Endothelial cell of umbilical vein (primary cell): Measurements from ENCODE around the gene ENO2. TPM values are rescaled to one million over a fixed set of nuclear protein-coding genes. Genes with fewer than 3 reads are reported as not detected.

Source experiments
- BruUV-seq: library from RNA; stranded (reverse); fragments of 400-500 nt; replicated peaks from 2 replicates; lab custom pipeline; 2021; lab: Mats Ljungman, UMichigan
- CTCF ChIA-PET: fragments of 300-600, 350-600 bp; sonication (Branson Sonifier 250); formaldehyde crosslinking; loops from one replicate; lab custom pipeline; 2021; ENCODE audit warnings: antibody characterized with exemption, inconsistent platforms; lab: Charles Lee
- POLR2A ChIA-PET: fragments of 300-600, 350-600 bp; sonication (Branson Sonifier 250); formaldehyde crosslinking; loops from one replicate; lab custom pipeline; 2021; ENCODE audit warnings: antibody characterized with exemption, inconsistent platforms; lab: Charles Lee
- DNase-seq: peaks from one replicate; pipeline ENCODE4 v3.0.0-alpha.2; 2011; ENCODE audit warnings: low read depth, low spot score
- FAIRE-seq: peaks from 2 replicates; lab custom pipeline; 2011; peaks lifted over from hg19 to GRCh38; lab: Jason Lieb, UNC
- H2AFZ ChIP-seq: 2 replicates; pipeline ENCODE4 v1.6.0; 2012; ENCODE audit warnings: low read depth, low read length, control low read depth, inconsistent platforms
- H3K27ac ChIP-seq: 2 replicates; pipeline ENCODE4 v1.5.1; 2011; ENCODE audit warnings: low read depth, mild to moderate bottlenecking, control low read depth, low read length, moderate library complexity; ENCODE audit not compliant: insufficient read depth
- H3K27me3 ChIP-seq, 2 experiments: 2 replicates each; pipeline versions ENCODE4 v1.6.0 to v1.6.1; 2011; ENCODE audit warnings: low read length in 2 of 2, mixed read lengths in 1 of 2; ENCODE audit not compliant: control insufficient read depth in 2 of 2, insufficient read depth in 2 of 2
- H3K36me3 ChIP-seq, 2 experiments: 2 replicates in 1 of 2; 3 replicates in 1 of 2; pipeline ENCODE4 v1.5.1; 2011; ENCODE audit warnings: low read length in 2 of 2, mild to moderate bottlenecking in 1 of 2, moderate library complexity in 1 of 2; ENCODE audit not compliant: control insufficient read depth in 2 of 2, insufficient read depth in 2 of 2; ENCODE audit errors: extremely low read depth in 1 of 2
- H3K4me1 ChIP-seq: 3 replicates; pipeline ENCODE4 v1.5.1; 2011; ENCODE audit warnings: mild to moderate bottlenecking, low read length; ENCODE audit not compliant: control insufficient read depth, insufficient read depth; ENCODE audit errors: extremely low read depth
- H3K4me2 ChIP-seq: 2 replicates; pipeline ENCODE4 v1.6.1; 2011; ENCODE audit warnings: low read length, control low read depth, mixed read lengths; ENCODE audit not compliant: insufficient read depth
- H3K4me3 ChIP-seq, 3 experiments: fragments of 200-600 bp in 1 of 3; sonication (generic), shearing (Covaris generic) in 1 of 3; replicated peaks in 1 of 3; 2 replicates each; pipeline ENCODE4 v1.5.1; 2011 to 2016; ENCODE audit warnings: control low read depth in 3 of 3, low read length in 3 of 3, mild to moderate bottlenecking in 2 of 3, inconsistent platforms in 1 of 3, low read depth in 1 of 3, moderate library complexity in 1 of 3; ENCODE audit not compliant: insufficient read depth in 1 of 3
- H3K79me2 ChIP-seq: 2 replicates; pipeline ENCODE4 v1.6.0; 2012; ENCODE audit warnings: low read length, inconsistent platforms; ENCODE audit not compliant: control insufficient read depth, insufficient read depth
- H3K9ac ChIP-seq: replicated peaks from 2 replicates; pipeline ENCODE3; 2011; ENCODE audit warnings: low read length, control low read depth; ENCODE audit not compliant: insufficient read depth; ENCODE audit errors: extremely low read depth
- H3K9me1 ChIP-seq: replicated peaks from 3 replicates; pipeline ENCODE4 v1.6.0; 2011; ENCODE audit warnings: mild to moderate bottlenecking, low read length; ENCODE audit not compliant: control insufficient read depth, insufficient read depth; ENCODE audit errors: extremely low read depth
- H3K9me3 ChIP-seq: replicated peaks from 2 replicates; pipeline ENCODE4 v1.5.1; 2012; ENCODE audit warnings: low read length, inconsistent platforms; ENCODE audit not compliant: control insufficient read depth, insufficient read depth
- H4K20me1 ChIP-seq: replicated peaks from 2 replicates; pipeline ENCODE3; 2011; ENCODE audit warnings: mild to moderate bottlenecking, low read length; ENCODE audit not compliant: control insufficient read depth, insufficient read depth; ENCODE audit errors: extremely low read depth
- FOS ChIP-seq: IDR thresholded peaks from 2 replicates; pipeline ENCODE4 v1.6.1; 2011; ENCODE audit warnings: mild to moderate bottlenecking, low read length, moderate library complexity, borderline replicate concordance; ENCODE audit not compliant: insufficient read depth
- POLR2A ChIP-seq: IDR thresholded peaks from 2 replicates; pipeline ENCODE4 v1.6.1; 2012; ENCODE audit warnings: low read depth, mild to moderate bottlenecking, control low read depth, low read length
- POLR2AphosphoS5 ChIP-seq: IDR thresholded peaks from 2 replicates; pipeline ENCODE4 v1.6.1; 2012; ENCODE audit warnings: low read depth, mild to moderate bottlenecking, control low read depth, low read length, moderate library complexity; ENCODE audit not compliant: insufficient read depth
- dilution Hi-C: fragments of 300-500 bp; cut with MboI; formaldehyde crosslinking; loops from one replicate; pipeline ENCODE4 v1.15.0; 2019; ENCODE audit warnings: low sequenced_read_pairs; ENCODE audit not compliant: extremely low pct_ligation_motif_present
- intact Hi-C: fragments of 100-400 bp; cut with micrococcal nuclease; formaldehyde crosslinking; loops from one replicate; pipeline ENCODE4 v1.10.0; 2022
- polyA plus RNA-seq, 4 experiments: library from polyadenylated mRNA; depleted of rRNA in 3 of 4; stranded (reverse) in 3 of 4; unstranded in 1 of 4; fragments of >200 nt; gene quantifications; 2 replicates each; pipeline versions ENCODE4 v1.2.1 to v1.2.3, GENCODE V29; 2011 to 2012; ENCODE audit warnings: missing spikeins in 1 of 4
- total RNA-seq: library from RNA; stranded (reverse); gene quantifications from 2 replicates; pipeline ENCODE4 v1.2.3, GENCODE V29; 2021
- TF ChIP-seq, protein P1 (sequence below): IDR thresholded peaks from 2 replicates; pipeline ENCODE4 v1.6.1; 2011; ENCODE audit not compliant: insufficient read depth, insufficient read length
- TF ChIP-seq, protein P2 (sequence below), 2 donors: IDR thresholded peaks; 1 replicate in 1 of 2; 2 replicates in 1 of 2; pipeline ENCODE4 v1.5.1; 2011; ENCODE audit warnings: low read length in 2 of 2, mild to moderate bottlenecking in 2 of 2, moderate library complexity in 2 of 2, control low read depth in 1 of 2, inconsistent platforms in 1 of 2, low read depth in 1 of 2; ENCODE audit not compliant: insufficient read depth in 1 of 2; ENCODE audit errors: extremely low read depth in 1 of 2

The ENO2 gene
- total and polyA plus RNA-seq, 2 donors (not counting 3 experiments of a cell fraction or from before 2014, with no cell fraction given) = 11.4 to 18.6 TPM

DNA sequence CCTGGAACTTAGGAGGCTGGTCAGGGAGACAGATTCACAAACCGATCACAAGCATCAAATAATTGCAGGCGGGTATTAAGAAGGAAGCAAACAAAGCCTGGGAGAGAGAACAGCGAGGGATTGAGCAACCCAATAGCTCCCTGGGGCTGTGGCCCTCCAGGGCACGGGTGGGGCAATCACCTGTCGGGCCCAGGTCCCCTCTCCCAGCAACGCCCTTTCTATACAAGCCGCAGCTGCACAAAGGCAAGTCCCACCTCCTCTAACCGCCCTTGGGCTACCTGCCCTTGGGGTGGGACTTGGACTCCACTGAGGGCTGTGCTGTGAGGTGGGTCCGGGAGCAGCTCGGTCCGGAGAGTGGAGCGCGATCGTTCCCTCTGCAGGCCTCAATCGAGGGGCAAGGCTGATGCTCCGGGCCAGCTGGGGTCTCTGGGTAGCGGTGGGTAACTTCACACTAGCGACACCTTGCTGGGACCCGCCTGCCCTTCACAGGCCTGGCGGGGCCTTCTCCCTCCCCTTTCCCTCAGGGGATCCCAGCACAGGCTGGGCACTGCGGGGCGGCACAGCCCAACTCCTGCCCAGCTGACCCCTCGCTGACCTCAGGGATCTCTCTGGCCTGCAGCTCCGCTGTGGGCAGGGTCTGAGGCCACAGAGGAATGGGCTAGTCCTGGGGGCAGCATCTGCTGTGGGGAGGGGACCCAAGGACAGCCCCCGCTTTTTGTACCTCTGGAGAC lies 48.1 kb downstream of the ENO2 start:
- Histone ChIP-seq H3K9me1 (no peaks in the 10 kb centered on the region), H3K27me3 (no peaks in the 10 kb centered on the region), H3K4me2 (no peak overlapping the region), H3K36me3 (peaks cover 13 to 18% of the 10 kb centered on the region in 2 experiments), H3K79me2 (peaks cover 4% of the 10 kb centered on the region), H3K27ac (peak overlapping the region; percentile 69), H3K4me3 (no peak overlapping the region), H3K9ac (peak overlapping the region; percentile 28), H2AFZ (peak overlapping the region; percentile 89), H3K9me3 (no peaks in the 10 kb centered on the region), H4K20me1 (no peaks in the 10 kb centered on the region), H3K4me1 (peaks cover 18% of the 10 kb centered on the region)
- dilution Hi-C loops = no loop called here
- POLR2A ChIA-PET = interaction anchor here (0.6 to 1.5 kb wide), 2 partner anchors 19 to 95 kb away, joined by 3 to 5 read pairs; partner anchors contain the start of genes C12orf57, RNU7-1 and TPI1
- intact Hi-C loops = no loop called here
- FAIRE-seq = no peak
- CTCF ChIA-PET = interaction anchor here (0.5 to 3.2 kb wide), 12 partner anchors 10 to 93 kb away, joined by 3 to 34 read pairs (median 6); partner anchors contain the start of genes C12orf57, PTPN6, RNU7-1 and SPSB2
- BruUV-seq = no TSS peak
- no peak for DNase-seq
- no peak for TF ChIP-seq POLR2A
- no peak for TF ChIP-seq POLR2AphosphoS5
- TF ChIP-seq, protein P1, sequence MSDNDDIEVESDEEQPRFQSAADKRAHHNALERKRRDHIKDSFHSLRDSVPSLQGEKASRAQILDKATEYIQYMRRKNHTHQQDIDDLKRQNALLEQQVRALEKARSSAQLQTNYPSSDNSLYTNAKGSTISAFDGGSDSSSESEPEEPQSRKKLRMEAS = no peak
- TF ChIP-seq, protein P2, sequence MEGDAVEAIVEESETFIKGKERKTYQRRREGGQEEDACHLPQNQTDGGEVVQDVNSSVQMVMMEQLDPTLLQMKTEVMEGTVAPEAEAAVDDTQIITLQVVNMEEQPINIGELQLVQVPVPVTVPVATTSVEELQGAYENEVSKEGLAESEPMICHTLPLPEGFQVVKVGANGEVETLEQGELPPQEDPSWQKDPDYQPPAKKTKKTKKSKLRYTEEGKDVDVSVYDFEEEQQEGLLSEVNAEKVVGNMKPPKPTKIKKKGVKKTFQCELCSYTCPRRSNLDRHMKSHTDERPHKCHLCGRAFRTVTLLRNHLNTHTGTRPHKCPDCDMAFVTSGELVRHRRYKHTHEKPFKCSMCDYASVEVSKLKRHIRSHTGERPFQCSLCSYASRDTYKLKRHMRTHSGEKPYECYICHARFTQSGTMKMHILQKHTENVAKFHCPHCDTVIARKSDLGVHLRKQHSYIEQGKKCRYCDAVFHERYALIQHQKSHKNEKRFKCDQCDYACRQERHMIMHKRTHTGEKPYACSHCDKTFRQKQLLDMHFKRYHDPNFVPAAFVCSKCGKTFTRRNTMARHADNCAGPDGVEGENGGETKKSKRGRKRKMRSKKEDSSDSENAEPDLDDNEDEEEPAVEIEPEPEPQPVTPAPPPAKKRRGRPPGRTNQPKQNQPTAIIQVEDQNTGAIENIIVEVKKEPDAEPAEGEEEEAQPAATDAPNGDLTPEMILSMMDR (IDR thresholded peaks at IDR 0.05; ENCODE audit: extremely low read depth in 1 of 2, insufficient read depth in 1 of 2, low read depth in 1 of 2, low read length in 2 of 2) = no peak
- no peak for TF ChIP-seq FOS
